Stimulated activated CD8-positive, alpha-beta memory T cell treated with anti-CD3 and anti-CD28 coated beads, Interleukin-15, amount 100 ng/mL, for 4 hours (primary cell): ENCODE results near the gene SIT1.

ENCODE experiments used
- DNase-seq, 2 donors: peaks; one replicate each; pipeline ENCODE4 v3.0.0-alpha.2; 2020; ENCODE audit warnings: low read depth in 2 of 2

SIT1 gene

GRCh38 chr9:35682520-35683315 is 32.0 kb upstream of the SIT1 start:
- DNase-seq: no peak

- no peak for DNase-seq
Observed at GRCh38 chr9:35682051-35682450, 31.3 kb upstream of the SIT1 start.

GRCh38 chr9:35681341-35682002 is 30.7 kb upstream of the SIT1 start:
- no peak for DNase-seq

DNA sequence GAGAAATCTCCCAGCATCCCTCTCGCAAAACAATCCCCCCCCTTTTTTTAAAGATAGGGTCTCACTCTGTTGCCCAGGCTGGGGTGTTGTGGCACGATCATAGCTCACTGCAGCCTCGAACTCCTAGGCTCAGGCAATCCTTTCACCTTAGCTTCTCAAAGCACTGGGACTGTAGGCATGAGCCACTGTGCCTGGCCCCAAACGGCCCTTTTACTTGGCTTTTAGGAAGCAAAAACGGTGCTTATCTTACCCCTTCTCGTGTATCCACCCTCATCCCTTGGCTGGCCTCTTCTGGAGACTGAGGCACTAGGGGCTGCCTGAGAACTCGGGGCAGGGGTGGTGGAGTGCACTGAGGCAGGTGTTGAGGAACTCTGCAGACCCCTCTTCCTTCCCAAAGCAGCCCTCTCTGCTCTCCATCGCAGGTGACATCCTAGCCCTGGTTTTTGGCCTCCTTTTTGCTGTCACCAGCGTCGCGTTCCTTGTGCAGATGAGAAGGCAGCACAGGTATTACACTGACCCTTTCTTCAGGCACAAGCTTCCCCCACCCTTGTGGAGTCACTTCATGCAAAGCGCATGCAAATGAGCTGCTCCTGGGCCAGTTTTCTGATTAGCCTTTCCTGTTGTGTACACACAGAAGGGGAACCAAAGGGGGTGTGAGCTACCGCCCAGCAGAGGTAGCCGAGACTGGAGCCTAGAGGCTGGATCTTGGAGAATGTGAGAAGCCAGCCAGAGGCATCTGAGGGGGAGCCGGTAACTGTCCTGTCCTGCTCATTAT is 29.8 kb upstream of the SIT1 start:
- no peak for DNase-seq

- DNase-seq: no peak
Observed at GRCh38 chr9:35679766-35680330, 29.1 kb upstream of the SIT1 start.

GRCh38 chr9:35679091-35679490 is 28.4 kb upstream of the SIT1 start:
- DNase-seq: no peak

GRCh38 chr9:35675732-35676392 is 25.1 kb upstream of the SIT1 start:
- no peak for DNase-seq

GRCh38 chr9:35675204-35675603 is 24.5 kb upstream of the SIT1 start:
- DNase-seq: no peak

GRCh38 chr9:35674025-35674361 is 23.3 kb upstream of the SIT1 start:
- DNase-seq: no peak

- no peak for DNase-seq
Observed at GRCh38 chr9:35673132-35674024, 22.6 kb upstream of the SIT1 start, which contains the start of gene CA9. Gene CA9 (plus strand): TSS chr9:35673928. CDS start chr9:35673960, 32 bp downstream.

DNA sequence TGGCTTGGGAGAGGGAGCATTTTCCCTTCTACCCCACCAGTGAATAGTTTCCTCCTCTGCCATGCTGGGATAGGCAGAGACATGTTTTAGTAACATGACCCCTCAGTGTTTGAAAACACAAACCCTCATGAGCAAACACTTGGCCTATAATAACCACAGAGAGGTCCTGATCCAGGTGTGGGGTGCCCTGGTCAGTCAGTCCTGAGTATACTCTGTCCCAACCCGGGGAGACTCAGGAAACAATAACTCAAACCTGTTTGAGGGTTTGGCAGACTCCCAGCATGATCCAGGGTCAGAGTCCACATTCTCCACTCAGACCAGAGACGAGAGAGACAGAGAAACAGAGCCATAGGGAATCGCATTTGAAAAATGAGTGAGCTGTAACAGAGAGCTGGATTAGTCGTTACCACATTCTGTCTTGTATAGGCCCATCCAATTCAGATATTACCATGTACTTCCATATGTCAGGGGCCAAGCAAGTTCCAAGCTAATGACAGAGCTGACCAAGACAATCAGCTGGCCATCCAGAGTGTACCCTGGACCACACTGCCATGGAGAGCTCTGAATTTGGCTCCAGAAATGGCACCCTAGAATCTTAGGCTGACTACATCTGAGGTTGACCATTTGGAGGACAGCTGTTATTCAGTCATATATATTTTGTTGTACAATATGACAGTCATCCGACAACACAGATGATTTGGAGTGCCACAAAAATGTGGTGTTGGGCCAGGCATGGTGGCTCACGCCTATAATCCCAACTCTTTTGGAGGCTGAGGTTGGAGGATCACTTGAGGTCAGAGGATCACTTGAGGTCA is 18.8 kb upstream of the SIT1 start:
- DNase-seq: no peak

DNA sequence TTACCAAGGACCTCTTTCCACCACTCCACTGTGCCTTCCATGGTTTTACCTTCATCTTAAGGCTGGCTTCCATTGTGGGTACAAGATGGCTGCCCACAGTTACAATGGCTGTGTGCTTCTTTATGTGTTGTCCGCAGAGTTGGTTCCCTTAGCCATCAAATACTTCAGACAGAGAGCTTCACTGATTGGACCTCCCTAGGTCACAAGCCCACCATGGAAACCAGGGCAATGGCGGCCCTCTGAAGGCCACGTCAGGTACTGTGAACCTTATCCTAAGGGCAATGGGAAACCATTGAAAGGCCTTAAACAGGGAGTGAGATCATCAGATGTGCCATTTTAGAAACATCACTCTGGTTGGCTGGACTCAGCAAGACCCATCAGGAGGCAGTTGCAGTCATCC is 17.2 kb upstream of the SIT1 start:
- DNase-seq: no peak

GRCh38 chr9:35666549-35666948 is 15.8 kb upstream of the SIT1 start:
- DNase-seq: no peak

DNA sequence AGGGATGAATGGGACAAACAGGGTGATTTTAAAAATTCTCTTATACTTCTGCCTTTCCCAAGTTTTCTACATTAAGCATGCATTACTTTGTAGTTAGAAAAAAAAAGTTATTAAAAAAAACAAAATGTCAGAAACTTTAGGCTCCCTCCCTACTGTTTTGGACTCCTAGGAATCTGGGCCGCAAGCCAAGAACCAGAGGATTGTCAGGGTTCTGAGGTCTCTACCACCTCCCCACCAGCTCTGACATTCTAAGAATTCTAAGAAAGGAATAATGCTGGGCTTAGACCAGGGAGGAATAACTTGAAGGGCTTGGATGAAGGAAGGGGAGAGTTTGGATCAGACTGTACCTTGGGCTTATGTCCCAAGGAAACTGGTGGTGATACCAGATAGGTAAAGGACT is 15.3 kb upstream of the SIT1 start:
- no peak for DNase-seq

DNA sequence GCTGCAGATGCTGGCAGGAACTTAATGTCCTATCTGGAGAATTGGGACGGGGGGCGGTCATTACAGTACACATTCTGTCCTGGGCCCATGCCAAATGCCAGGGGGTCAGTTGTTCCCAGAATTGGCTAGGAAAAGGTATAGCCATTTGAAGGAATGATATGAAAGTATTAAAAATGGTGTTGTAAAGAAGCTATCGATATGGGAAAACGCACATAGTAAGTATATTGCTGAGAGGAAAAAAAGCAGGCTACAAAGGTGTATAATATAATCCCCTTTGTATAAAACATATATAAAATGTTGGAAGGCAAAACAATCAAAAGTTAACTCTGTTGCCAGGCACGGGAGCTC is 14.7 kb upstream of the SIT1 start:
- DNase-seq: no peak

GRCh38 chr9:35664531-35665470 is 14.1 kb upstream of the SIT1 start, which contains the start of gene ARHGEF39:
Gene ARHGEF39 (minus strand): TSS chr9:35665195. CDS start chr9:35665169, 26 bp downstream.
- no peak for DNase-seq

DNA sequence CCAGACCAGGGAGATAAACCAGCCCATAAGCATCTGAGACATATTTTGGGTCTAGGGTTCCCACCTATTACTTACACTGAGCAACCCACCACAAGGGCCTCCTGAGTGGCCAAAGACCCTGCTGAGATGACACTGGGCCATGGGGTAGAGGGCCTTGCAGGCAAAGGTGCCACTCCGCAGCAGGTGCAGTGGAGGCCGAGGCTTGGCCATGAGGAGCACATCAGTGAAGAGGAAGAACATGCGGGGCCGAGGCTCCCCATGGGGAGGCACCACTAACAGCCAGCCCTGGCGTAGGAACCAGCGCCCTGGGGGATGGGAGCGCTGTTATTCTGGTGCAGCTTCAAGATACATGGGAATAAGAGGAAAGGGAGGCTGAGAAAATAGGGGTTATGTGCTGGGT is 11.7 kb upstream of the SIT1 start:
- DNase-seq: no peak

DNA sequence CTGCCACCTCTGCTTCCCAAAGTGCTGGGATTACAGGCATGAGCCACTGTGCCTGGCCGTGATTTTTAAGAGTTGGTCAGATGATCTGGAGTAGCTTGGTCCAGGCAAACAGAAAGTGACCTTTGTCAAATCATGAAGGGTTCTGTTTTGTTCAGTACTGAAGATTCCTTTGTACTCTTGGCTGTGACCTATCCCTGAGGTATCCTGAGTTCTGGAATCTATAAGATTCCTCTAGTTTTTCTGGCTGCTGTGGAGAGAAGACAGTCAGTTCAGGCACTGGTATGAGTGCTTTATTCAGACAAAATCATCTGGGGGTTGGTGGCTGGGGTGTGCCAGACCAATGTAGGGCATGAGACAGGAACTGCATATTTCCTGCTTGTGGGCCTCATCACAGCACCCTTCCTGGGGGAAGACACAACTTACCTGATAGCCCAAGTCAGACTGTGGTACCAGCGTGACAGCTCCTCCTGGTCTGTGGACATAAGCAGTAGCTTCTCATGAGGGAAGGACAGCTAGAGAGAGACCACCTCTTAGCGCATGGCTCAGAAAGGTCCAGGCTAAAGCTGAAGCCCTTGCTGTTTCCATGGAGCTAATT is 11.1 kb upstream of the SIT1 start:
- DNase-seq: no peak
